Measurements from ENCODE around the gene BPIFA2.

- TF ChIP-seq, protein P1, sequence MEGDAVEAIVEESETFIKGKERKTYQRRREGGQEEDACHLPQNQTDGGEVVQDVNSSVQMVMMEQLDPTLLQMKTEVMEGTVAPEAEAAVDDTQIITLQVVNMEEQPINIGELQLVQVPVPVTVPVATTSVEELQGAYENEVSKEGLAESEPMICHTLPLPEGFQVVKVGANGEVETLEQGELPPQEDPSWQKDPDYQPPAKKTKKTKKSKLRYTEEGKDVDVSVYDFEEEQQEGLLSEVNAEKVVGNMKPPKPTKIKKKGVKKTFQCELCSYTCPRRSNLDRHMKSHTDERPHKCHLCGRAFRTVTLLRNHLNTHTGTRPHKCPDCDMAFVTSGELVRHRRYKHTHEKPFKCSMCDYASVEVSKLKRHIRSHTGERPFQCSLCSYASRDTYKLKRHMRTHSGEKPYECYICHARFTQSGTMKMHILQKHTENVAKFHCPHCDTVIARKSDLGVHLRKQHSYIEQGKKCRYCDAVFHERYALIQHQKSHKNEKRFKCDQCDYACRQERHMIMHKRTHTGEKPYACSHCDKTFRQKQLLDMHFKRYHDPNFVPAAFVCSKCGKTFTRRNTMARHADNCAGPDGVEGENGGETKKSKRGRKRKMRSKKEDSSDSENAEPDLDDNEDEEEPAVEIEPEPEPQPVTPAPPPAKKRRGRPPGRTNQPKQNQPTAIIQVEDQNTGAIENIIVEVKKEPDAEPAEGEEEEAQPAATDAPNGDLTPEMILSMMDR (conservative IDR thresholded peaks at IDR 0.05; ENCODE audit: low read depth, low read length), result no peak
- TF ChIP-seq EZH2 (IDR thresholded peaks at IDR 0.05; ENCODE audit: low read length, unreplicated experiment), result no peak
Observed at GRCh38 chr20:33217052-33217451, 49.1 kb downstream of the BPIFA2 start, which contains the start of gene BPIFA3.

All from PC-3 (cell line).